Tibial nerve (tissue), 4 donors: Measurements from ENCODE around the gene SBSN.

Experiments
- CTCF ChIP-seq, 5 experiments: fragments of 200-600 bp in 3 of 5; fragments of 450-650 bp in 2 of 5; sonication (generic) in 3 of 5; IDR thresholded peaks; one replicate each; pipeline ENCODE4 v1.5.1; 2016 to 2019; ENCODE audit warnings: antibody characterized with exemption in 5 of 5, mild to moderate bottlenecking in 3 of 5, moderate library complexity in 2 of 5
- EP300 ChIP-seq, 2 donors: sonication (generic); formaldehyde crosslinking; IDR thresholded peaks; one replicate each; pipeline ENCODE4 v1.6.1; 2017; ENCODE audit warnings: antibody characterized with exemption in 2 of 2, mild to moderate bottlenecking in 1 of 2
- POLR2A ChIP-seq, 2 donors: fragments of 450-650 bp; IDR thresholded peaks; one replicate each; pipeline ENCODE4 v1.6.1; 2017; ENCODE audit warnings: antibody characterized with exemption in 2 of 2, mild to moderate bottlenecking in 2 of 2, moderate library complexity in 2 of 2

GRCh38 chr19:35560677-35561076 is 32.6 kb upstream of the SBSN start:
- no peak for TF ChIP-seq CTCF (IDR thresholded peaks at IDR 0.05)
- TF ChIP-seq POLR2A (IDR thresholded peaks at IDR 0.05) = no peak
- TF ChIP-seq EP300 (IDR thresholded peaks at IDR 0.05) = no peak
